ENCODE measurements around the gene SERPINH1.

SERPINH1 gene

DNA sequence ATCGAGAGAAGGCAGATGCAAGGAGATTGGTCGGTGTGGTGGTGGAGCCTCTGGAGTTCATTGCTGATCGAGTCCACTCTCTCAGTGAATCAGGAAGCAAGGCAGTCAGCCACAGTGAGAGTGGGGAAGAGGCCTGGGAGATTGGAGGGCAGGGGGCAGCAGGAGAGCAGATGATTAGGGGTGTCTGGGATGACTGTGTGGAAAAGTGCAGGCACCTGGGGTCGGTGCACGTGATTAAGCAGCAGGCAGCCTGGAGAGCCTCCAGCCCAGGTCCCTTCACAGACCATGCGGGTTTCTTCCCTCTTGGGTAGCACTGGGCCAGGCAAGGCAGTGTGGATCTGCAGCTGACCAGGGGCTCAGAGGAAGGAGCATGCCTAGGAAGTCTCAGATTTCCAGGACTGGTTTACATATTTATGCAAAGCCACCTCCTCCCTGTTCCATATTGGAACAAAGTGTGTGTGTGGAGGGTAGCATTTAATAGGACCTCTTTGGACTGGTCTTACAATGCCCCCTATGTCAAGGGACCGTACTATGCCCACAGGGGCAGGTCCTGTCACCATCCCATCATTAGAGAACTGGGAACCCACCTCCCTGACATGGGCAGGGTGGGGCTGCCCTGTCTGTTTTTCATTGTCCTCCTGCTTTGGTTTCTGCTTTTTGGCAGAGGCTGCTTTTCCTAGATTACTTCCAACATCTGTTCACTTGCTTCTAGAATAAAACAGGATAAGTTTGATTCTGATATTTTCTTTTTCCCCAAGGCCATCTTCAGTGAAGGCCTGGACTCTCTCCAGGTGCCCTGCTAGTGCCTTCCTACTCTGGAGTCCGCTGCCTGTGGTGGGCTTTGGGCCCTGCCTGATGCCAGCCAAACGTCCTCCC lies 22.4 kb upstream of the SERPINH1 start:
- no peaks in the 10 kb centered on the region for H3K9me3 ChIP-seq
- H3K27ac ChIP-seq: no peak overlapping the region
- peaks cover 11 to 13% of the 10 kb centered on the region in 2 experiments for H3K4me1 ChIP-seq (ENCODE audit: control insufficient read depth in 1 of 2, insufficient read depth in 1 of 2, low read depth in 1 of 2, low read length in 1 of 2)
- H3K4me3 ChIP-seq (ENCODE audit: low read depth in 1 of 2, low read length in 1 of 2): no peak overlapping the region
- no peaks in the 10 kb centered on the region for H3K27me3 ChIP-seq
- no peaks in the 10 kb centered on the region for H3K36me3 ChIP-seq
- TF ChIP-seq, protein P1, sequence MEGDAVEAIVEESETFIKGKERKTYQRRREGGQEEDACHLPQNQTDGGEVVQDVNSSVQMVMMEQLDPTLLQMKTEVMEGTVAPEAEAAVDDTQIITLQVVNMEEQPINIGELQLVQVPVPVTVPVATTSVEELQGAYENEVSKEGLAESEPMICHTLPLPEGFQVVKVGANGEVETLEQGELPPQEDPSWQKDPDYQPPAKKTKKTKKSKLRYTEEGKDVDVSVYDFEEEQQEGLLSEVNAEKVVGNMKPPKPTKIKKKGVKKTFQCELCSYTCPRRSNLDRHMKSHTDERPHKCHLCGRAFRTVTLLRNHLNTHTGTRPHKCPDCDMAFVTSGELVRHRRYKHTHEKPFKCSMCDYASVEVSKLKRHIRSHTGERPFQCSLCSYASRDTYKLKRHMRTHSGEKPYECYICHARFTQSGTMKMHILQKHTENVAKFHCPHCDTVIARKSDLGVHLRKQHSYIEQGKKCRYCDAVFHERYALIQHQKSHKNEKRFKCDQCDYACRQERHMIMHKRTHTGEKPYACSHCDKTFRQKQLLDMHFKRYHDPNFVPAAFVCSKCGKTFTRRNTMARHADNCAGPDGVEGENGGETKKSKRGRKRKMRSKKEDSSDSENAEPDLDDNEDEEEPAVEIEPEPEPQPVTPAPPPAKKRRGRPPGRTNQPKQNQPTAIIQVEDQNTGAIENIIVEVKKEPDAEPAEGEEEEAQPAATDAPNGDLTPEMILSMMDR (IDR thresholded peaks at IDR 0.05): no peak

DNA sequence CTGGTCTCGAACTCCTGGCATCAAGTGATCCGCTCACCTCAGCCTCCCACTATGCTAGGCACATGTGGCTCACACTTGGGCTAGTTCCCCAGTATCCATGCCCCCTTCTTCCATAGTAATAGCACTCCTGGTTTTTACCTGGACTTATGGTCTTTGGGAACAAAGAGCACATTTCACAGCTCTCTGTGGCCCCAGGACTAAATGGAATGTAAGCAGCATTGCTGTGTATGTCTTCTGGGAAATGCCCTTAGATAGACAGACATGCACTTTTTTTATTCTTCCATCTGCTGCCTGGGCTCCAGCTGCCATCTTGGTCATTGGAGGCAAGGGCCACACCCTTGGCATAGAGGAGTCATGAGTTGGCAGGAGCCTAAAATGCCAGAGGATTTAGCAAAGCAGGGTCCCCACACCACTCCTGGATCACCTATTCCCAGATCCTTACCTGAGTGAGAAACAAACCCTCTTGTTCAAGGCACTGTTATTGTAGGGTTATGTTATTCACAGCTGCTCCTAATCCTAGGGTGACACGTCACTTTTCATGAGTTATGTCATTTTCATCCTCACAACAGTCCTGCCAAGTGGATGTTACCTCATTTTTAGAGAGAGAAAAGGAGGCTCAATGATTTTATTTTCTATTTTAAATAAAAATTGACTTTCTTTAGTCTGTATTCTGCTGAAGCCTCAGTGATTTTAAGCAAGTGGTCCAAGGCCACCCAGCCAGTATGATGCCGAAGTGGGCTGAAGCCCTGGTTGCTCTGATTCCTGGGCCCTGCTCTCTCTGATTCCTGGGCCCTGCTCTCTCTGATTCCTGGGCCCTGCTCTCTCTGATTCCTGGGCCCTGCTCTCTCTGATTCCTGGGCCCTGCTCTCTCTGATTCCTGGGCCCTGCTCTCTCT lies 20.6 kb upstream of the SERPINH1 start:
- no peaks in the 10 kb centered on the region for H3K9me3 ChIP-seq
- no peaks in the 10 kb centered on the region for H3K36me3 ChIP-seq
- H3K27me3 ChIP-seq: no peaks in the 10 kb centered on the region
- TF ChIP-seq, protein P1 (IDR thresholded peaks at IDR 0.05): no peak
- H3K4me1 ChIP-seq (ENCODE audit: control insufficient read depth in 1 of 2, insufficient read depth in 1 of 2, low read depth in 1 of 2, low read length in 1 of 2): peaks cover 11 to 13% of the 10 kb centered on the region in 2 experiments
- H3K4me3 ChIP-seq (ENCODE audit: low read depth in 1 of 2, low read length in 1 of 2): no peak overlapping the region
- H3K27ac ChIP-seq: no peak overlapping the region

DNA sequence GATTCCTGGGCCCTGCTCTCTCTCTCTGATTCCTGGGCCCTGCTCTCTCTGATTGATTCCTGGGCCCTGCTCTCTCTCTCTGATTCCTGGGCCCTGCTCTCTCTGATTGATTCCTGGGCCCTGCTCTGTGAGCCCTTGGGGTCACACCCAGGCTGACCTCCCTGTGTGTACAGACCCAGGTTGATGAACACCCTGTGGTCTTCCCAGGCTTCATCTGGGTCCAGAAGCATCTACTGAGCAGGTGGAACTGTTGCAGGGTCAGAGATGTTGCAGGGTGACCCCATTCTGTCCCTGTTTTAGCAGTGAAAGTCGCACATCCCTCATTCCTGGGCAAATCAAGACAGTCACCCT lies 20.0 kb upstream of the SERPINH1 start:
- H3K4me1 ChIP-seq (ENCODE audit: control insufficient read depth in 1 of 2, insufficient read depth in 1 of 2, low read depth in 1 of 2, low read length in 1 of 2): peaks cover 7 to 8% of the 10 kb centered on the region in 2 experiments
- H3K27me3 ChIP-seq: no peaks in the 10 kb centered on the region
- TF ChIP-seq, protein P1 (IDR thresholded peaks at IDR 0.05): no peak
- H3K4me3 ChIP-seq (ENCODE audit: low read depth in 1 of 2, low read length in 1 of 2): no peak overlapping the region
- H3K9me3 ChIP-seq: no peaks in the 10 kb centered on the region
- no peak overlapping the region for H3K27ac ChIP-seq
- no peaks in the 10 kb centered on the region for H3K36me3 ChIP-seq

DNA sequence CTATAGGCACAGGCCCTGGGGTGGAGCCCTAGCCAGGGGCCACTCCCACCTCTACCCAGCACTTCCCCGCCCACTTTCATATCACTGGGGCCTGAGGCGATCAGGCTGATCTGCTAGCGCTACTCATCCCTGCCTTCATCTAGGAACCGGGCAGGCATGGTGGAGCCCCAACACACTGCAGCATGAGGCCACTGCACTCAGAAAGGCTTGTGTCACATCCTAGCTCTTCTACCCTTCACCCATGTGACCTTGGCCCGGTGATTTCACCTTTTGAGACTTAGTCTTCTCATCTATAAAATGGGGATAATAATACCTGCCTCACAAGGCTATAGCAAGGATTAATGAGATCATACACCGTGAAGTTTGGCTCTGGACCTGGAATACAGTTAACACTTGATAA lies 18.2 kb upstream of the SERPINH1 start:
- Histone ChIP-seq H3K4me1 (ENCODE audit: control insufficient read depth in 1 of 2, insufficient read depth in 1 of 2, low read depth in 1 of 2, low read length in 1 of 2) (no peaks in the 10 kb centered on the region), H3K36me3 (no peaks in the 10 kb centered on the region), H3K9me3 (no peaks in the 10 kb centered on the region), H3K27me3 (no peaks in the 10 kb centered on the region), H3K27ac (no peak overlapping the region), H3K4me3 (ENCODE audit: low read depth in 1 of 2, low read length in 1 of 2) (no peak overlapping the region)
- TF ChIP-seq, protein P1 (IDR thresholded peaks at IDR 0.05): no peak

DNA sequence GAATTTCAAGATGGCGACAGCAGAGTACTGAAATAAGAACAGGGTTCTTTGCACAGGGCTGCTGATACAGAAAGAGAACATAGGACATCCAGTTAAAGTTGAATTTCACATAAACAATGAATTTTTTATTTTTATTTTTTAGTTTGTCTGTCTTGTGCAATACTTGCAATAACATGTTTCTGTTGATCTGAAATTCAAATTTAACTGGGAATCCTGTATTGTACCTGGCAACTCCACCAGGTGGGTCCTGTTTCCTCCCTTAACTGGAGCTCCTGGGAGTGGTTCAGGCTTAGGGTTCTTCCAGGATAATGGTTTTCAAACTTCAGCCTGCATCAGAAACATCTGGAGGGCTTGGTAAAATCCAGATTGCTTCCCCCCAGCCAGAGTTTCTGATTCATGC lies 14.9 kb upstream of the SERPINH1 start:
- Histone ChIP-seq H3K27ac (no peak overlapping the region), H3K4me1 (ENCODE audit: control insufficient read depth in 1 of 2, insufficient read depth in 1 of 2, low read depth in 1 of 2, low read length in 1 of 2) (no peaks in the 10 kb centered on the region), H3K36me3 (no peaks in the 10 kb centered on the region), H3K9me3 (no peaks in the 10 kb centered on the region), H3K4me3 (ENCODE audit: low read depth in 1 of 2, low read length in 1 of 2) (no peak overlapping the region), H3K27me3 (no peaks in the 10 kb centered on the region)
- TF ChIP-seq, protein P1 (IDR thresholded peaks at IDR 0.05): no peak
